T-helper 1 cell treated with Interleukin-12 subunit alpha and Interleukin-12 subunit beta and Interleukin-4 antibody, amounts not matched to agents 30 ng/mL and 1 ng/mL, for 36 hours (primary cell): ENCODE data around the gene FFAR3. TPM values are rescaled to one million over a fixed set of nuclear protein-coding genes. Genes with fewer than 3 reads are reported as not detected.
"Not testable (repeated sequence)": the region's sequence is repeated elsewhere in the genome, so short reads cannot be mapped to it uniquely, and the experiment has no call there.

Experiments used
- intact Hi-C: fragments of 100-400 bp; cut with micrococcal nuclease; formaldehyde crosslinking; loops from one replicate; pipeline ENCODE4 v1.15.1; 2024
- total RNA-seq: library from RNA; stranded (reverse); gene quantifications from 2 replicates; pipeline ENCODE4 v1.2.3, GENCODE V29; 2022

FFAR3 gene
- total RNA-seq, 1 donor from 2014 or later = 0.25 TPM

DNA sequence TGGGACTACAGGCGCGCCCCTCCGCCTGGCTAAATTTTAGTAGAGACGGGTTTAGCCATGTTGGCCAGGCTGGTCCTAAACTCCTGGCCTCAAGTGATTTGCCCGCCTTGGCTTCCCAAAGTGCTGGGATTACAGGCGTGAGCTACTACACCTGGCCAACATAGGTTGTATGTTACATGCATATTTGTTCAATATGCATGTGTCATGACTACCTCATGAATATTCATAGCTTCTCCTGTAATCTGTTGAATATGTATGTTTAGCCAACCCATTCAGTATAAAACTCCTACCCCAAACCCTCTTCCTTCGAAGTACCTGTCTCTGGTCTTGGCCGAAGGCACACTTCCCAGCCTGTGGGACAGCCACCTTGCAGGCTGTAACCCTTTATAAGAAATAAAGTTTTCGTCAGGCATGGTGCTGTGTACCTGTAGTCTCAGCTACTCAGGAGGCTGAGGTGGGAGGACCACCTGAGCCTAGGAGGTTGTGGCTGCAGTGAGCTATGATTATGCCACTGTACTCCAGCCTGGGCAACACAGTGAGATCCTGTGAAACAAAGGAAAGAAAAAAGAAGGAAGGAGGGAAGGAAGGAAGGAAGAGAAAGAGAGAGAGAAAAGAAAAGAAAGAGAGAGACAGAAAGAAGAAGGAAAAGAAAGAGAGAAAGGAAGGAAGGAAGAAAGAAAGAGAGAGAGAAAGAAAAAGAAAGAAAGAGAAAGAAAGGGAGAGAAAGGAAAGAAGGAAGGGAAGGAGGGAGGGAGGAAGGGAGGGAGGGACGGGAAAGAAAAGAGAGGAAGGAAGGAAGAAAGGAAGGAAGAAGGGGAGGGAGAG, 41.9 kb downstream of the FFAR3 start:
- intact Hi-C loops = no loop called here

DNA sequence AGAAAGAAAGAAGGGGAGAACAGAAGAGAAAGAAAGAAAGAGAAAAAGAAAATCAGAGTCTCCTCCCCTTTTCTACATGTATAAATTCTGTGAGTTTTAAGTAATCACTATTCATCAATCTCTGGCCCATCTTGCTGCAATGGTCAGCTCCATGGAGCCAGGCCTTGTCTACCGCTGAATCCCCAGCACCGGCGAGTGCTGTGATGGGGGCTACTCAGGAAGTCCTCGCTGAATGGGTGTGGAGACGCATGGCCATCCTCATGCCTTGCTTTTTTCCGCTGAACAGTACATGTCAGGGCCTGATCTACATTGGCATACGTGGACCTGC, 42.5 kb downstream of the FFAR3 start:
- intact Hi-C loops = no loop called here

DNA sequence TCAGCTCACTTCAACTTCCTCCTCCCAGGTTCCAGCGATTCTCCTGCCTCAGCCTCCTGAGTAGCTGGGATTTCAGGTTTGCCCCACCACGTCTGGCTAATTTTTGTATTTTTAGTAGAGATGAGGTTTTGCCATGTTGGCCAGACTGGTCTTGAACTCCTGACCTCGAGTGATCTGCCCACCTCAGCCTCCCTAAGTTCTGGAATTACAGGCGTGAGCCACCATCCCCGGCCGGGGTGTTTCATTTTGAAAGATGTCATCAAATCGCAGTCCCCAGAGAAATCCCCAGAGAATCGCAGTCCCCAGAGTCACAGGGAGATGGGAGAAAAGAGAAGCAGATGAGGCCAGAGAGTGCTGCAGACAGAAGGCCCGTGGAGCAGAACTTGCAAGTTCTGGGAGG, 43.2 kb downstream of the FFAR3 start:
- intact Hi-C loops = not testable (repeated sequence)

DNA sequence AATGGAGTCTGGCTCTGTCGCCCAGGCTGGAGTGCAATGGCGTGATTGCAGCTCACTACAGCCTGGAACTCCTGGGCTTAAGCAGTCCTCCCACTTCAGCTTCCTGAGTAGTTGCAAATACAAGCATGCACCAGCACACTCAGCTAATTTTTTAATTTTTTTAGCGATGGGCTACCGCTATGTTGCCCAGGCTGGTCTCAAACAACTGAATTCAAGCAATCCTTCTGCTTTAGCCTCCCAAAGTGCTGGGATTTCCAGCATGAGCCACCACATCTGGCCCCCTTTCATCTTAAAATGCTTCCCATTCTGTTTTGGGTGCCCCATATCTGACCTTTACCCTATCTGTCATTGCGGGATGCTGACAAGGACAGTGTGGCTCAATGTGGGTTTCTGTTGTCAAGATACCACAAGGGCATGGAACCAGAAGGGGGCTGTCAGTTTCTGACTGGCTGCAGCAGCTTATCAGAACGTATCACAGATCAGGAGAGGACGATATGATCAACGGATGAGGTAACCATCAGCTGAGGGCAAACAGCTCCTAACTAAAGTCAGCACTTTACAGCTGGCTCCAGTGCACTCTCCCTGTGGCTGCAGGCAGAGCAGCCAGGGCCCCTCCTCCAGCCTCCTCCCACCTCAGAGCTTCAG, 45.0 kb downstream of the FFAR3 start:
- intact Hi-C loops = no loop called here

DNA sequence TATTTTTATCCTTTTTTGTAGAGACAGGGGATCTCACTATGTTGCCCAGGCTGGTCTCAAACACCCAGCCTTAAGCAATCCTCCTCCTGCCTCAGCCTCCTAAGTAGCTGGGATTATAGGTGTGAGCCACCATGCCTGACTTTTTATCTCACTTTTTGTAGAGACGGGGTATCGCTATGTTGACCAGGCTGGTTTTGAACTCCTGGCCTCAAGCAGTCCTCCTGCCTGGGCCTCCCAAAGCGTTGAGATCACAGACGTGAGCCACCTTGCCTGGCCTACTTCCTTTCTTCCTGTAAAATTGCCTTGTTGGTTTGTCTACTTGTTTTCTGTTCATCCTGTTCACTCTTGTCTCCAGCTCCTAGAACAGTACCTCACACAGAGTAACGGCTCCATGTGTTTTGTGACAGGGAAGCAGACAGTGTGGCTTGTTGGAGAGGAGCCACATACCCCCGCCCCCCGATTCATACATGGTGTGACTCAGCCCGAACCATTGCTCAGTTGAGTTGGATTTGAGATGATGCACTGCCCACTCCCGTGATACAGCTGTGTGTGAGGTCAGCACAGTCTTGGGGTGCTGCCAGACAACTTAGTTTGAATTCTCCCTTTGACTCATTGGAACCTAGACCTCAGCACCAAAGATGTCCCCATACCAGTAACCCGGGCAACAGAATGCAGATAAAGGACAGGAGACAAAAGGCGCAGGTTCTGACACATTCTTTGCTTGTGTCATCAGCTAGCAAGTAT, 46.8 kb downstream of the FFAR3 start:
- intact Hi-C loops = no loop called here

DNA sequence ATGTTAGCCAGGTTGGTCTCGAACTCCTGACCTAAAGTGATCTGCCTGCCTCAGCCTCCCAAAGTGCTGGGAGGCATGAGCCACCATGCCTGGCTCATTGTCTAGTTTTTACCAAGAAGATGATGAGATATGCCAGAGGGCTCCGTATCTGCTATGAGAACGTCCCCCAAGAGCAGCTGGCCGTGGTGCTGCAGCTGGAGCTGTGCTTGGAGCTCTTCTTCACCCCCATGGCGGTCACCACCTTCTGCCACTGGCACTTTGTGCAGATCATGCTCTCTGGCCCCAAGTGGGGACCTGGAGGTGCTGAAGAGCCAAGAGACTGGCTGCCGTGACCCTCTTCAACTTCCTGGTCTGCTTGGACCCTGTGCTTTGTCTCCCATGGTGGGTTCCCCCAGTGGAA, 49.4 kb downstream of the FFAR3 start:
- intact Hi-C loops = no loop called here

- intact Hi-C loops = no loop called here
These were observed 50.3 kb downstream of the FFAR3 start for GRCh38 chr19:35408284-35409171.

- intact Hi-C loops = no loop called here
These were observed 50.9 kb downstream of the FFAR3 start for GRCh38 chr19:35409191-35409590.

Other genes with a start within 250 kb of the FFAR3 start
- not detected in 2 replicates for gene FXYD3, start 242.6 kb upstream of the FFAR3 start, total RNA-seq
- 0.12 and 0.27 TPM in 2 replicates for gene LGI4, start 223.4 kb upstream of the FFAR3 start, total RNA-seq
- gene FXYD1, start 219.6 kb upstream of the FFAR3 start, total RNA-seq = not detected in 2 replicates
- gene FXYD7, start 215.2 kb upstream of the FFAR3 start, total RNA-seq = 1.6 and 2.2 TPM in 2 replicates
- gene FXYD5, start 203.7 kb upstream of the FFAR3 start, total RNA-seq = 350 and 365 TPM in 2 replicates
- not detected in 2 replicates for gene FAM187B, start 129.7 kb upstream of the FFAR3 start, total RNA-seq
- 4.5 and 5.6 TPM in 2 replicates for gene LSR, start 109.5 kb upstream of the FFAR3 start, total RNA-seq
- 138 and 161 TPM in 2 replicates for gene USF2, start 89.5 kb upstream of the FFAR3 start, total RNA-seq
- gene HAMP, start 75.9 kb upstream of the FFAR3 start, total RNA-seq = 0.51 and 0.54 TPM in 2 replicates
- 0.32 TPM in 1 of 2 replicates, not detected in the other for gene MAG, start 66.3 kb upstream of the FFAR3 start, total RNA-seq
- 2.4 and 3.2 TPM in 2 replicates for gene CD22, start 29.3 kb upstream of the FFAR3 start, total RNA-seq
- 0.07 and 0.17 TPM in 2 replicates for gene FFAR1, start 10.6 kb upstream of the FFAR3 start, total RNA-seq
- 0.17 and 0.27 TPM in 2 replicates for gene GPR42, start 12.6 kb downstream of the FFAR3 start, total RNA-seq
- gene FFAR2, start 89.8 kb downstream of the FFAR3 start, total RNA-seq = not detected in 2 replicates
- gene KRTDAP, start 132.0 kb downstream of the FFAR3 start, total RNA-seq = not detected in 2 replicates
- not detected in 2 replicates for gene DMKN, start 155.2 kb downstream of the FFAR3 start, total RNA-seq
- not detected in 2 replicates for gene SBSN, start 169.9 kb downstream of the FFAR3 start, total RNA-seq
- gene GAPDHS, start 175.0 kb downstream of the FFAR3 start, total RNA-seq = not detected in 2 replicates
- gene TMEM147, start 187.2 kb downstream of the FFAR3 start, total RNA-seq = 55.0 and 60.2 TPM in 2 replicates
- gene ATP4A, start 205.2 kb downstream of the FFAR3 start, total RNA-seq = not detected in 2 replicates
- not detected in 2 replicates for gene PMIS2, start 227.7 kb downstream of the FFAR3 start, total RNA-seq